Activated CD4-positive, alpha-beta T cell treated with anti-CD3 and anti-CD28 coated beads for 1 hour (primary cell): Measurements from ENCODE around the gene IFIT1.
"Not testable (repeated sequence)": the region's sequence is repeated elsewhere in the genome, so short reads cannot be mapped to it uniquely, and the experiment has no call there.

ENCODE experiments used
- DNase-seq: peaks from one replicate; pipeline ENCODE4 v3.0.0-alpha.2; 2020

Gene IFIT1, protein sequence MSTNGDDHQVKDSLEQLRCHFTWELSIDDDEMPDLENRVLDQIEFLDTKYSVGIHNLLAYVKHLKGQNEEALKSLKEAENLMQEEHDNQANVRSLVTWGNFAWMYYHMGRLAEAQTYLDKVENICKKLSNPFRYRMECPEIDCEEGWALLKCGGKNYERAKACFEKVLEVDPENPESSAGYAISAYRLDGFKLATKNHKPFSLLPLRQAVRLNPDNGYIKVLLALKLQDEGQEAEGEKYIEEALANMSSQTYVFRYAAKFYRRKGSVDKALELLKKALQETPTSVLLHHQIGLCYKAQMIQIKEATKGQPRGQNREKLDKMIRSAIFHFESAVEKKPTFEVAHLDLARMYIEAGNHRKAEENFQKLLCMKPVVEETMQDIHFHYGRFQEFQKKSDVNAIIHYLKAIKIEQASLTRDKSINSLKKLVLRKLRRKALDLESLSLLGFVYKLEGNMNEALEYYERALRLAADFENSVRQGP

DNA sequence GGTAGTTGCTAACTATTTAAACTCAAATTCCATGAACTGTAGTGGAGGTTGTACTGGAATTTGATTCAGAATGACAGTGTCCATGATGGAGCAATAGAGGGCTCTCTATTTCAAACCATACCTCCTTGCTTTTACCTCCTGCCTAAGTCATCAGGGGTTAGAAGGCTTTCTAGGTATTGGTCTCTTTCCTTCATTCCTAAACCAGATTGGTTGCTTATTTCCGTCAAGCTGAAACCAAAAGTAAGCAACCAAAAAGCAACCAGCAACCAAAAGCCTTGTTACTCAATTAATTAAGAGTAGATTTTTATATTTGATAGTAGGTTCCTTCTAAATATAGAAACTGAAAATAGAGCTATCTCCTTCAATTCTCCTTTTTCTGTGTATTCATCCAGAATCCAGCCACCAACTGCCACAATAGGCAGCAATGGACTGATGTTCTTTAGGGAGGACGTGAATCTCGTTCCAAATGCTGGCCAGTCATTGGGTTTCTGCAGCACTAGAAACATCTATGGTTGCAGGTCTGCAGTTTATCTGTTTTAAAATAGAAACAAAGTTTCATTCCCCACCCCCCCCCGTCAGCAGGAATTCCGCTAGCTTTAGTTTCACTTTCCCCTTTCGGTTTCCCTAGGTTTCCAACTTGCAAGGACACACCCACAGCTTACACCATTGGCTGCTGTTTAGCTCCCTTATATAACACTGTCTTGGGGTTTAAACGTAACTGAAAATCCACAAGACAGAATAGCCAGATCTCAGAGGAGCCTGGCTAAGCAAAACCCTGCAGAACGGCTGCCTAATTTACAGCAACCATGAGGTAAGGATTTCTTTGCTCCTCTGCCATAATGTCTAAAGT lies at the start of gene IFIT1:
TSS of gene IFIT1 (plus strand) at position 717 of the 850 bp plus-strand sequence. CDS start at position 807, 90 bp downstream.
- DNase-seq: peak; percentile 43

- no peak for DNase-seq
Observed at GRCh38 chr10:89343089-89343767, 49.2 kb upstream of the IFIT1 start.

GRCh38 chr10:89344156-89344555 lies 48.3 kb upstream of the IFIT1 start:
- DNase-seq: no peak

GRCh38 chr10:89345367-89346000 lies 46.9 kb upstream of the IFIT1 start:
- no peak for DNase-seq

DNA sequence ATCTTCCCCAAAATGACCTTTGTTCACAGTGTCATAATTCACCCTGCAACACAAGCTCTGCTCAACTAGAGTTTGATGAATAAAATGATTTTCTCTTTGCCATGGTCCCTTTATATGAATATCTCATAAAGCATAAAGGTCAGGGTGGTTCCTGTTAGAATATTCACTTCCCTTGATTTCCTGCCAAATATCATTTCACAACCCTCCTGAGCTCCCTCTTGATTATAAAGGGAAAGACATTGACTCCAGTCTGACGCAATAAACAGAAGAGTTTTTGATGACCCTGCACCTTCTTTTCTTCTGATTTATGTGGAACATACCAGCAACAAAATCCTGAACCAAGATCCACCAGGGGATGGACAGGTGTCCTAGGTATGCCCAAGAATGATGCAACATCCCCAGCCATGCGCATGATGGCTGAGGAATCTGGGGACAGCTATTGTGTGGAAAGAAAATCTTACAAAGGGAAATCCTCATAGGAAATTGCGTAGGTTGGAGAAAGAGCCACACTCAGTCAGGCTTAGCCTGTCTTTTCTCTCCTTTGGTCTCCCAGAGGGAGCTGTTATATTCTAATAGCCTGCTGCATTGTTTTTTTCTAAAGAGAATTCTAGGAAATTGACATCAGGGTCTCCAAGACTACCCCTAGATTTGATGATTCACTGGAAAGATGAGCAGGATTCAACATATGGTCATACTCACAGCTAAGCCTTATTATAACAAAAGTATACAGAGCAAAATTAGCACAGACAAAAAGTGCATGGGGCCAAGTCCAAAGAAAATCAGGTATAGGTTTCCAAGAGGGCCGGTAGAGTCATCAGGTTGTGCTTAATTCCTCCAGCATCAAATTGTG lies 45.8 kb upstream of the IFIT1 start:
- DNase-seq: no peak

DNA sequence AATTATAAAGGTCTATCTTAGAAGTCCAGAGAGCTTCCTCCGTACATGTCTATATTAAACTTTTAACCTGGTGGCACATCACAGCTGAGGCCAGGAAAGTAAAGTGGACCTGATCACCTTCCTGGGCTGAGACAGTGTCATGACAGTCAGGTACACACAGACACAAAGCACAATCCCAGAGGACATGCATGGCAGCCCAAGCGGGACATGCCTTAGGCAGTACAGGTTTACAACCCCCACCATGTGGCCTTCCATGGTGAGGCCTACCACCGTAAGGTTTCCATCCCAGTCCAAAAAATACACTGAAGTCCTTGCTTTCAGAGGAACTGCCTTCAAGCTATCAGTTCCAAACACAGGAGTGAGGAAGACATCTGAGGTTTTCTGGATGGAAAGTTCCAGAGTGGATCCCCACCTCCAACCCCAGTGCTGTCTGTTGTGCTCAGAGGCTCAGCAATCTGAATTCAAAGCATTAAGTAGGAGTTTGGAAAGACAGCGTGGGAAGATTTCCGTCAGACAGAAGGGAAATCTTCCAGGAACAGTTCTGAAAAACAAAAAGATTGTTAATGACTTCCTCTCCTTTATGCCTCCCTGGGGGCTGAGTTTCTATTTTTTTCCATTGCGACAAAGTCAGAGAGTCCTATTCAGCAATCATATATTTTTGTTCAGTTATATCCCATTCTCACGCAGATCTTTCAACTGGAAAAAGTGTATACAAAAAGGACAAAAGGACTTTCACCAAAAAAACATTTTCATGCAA lies 44.5 kb upstream of the IFIT1 start:
- no peak for DNase-seq

GRCh38 chr10:89348481-89348880 lies 43.9 kb upstream of the IFIT1 start:
- DNase-seq: no peak

DNA sequence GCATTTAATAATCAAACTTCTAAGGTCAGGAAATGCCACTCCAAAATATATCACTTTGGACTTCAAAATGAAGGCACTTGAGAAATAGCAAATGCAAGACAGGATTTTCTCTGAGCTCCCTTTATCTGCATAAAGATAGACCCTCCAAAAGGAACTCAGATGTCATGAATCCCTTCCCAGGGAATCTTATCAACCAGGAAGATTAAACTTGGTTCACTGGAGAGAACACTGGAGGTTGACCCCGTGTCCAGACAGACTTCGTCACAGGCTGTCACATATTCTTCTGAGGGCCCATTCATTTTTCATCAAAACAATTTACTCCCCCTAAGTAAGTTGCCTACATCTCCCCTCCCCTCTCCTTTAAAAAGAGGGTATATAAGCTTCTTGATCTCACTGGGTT lies 43.4 kb upstream of the IFIT1 start:
- DNase-seq: no peak

DNA sequence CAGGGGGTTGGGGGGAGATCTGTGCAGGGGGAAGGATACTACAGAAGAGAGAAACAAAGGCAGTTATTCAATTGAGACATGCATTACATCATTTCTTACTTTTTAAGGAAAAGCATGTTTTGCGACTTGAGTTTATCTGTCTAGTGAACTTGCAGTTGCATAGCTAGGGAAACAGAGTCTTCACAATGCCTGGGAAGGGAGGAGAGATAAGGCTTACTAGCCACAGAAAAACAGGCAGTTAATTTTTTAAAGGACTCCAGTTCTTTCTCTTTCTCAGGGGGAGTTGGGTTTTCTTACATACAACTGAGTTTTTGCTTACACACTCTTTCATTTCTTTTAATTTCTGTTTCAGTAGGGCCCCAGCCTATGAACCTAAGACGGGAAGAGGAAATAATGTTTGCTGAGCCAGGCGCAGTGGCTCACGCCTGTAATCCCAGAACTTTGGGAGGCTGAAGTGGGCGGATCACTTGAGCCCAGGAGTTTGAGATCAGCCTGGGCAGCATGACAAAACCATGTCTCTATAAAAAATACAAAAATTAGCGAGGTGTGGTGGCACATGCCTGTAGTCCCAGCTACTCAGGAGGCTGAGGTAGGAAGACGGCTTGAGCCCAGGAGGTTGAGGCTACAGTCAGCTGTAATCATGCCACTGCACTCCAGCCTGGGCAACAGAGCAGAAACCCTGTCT lies 41.6 kb upstream of the IFIT1 start:
- DNase-seq: not testable (repeated sequence)

DNA sequence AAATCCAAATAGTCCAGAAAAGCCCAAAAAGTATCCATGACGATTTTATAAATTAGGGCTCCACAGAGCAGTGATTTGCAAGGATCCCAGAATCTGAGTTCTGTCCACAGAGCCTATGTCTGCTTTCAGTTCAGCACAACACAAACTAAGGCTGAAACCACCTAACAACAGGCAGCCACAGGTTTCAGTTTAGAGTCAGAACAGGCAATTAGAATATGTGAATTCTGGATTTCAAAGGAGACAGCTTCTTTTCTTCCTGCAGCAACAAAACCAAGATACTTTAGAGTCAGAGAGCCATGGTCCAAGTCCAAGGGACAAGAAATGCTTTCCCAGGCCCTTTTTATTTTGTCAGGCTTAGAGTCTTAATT lies 41.0 kb upstream of the IFIT1 start:
- no peak for DNase-seq

DNA sequence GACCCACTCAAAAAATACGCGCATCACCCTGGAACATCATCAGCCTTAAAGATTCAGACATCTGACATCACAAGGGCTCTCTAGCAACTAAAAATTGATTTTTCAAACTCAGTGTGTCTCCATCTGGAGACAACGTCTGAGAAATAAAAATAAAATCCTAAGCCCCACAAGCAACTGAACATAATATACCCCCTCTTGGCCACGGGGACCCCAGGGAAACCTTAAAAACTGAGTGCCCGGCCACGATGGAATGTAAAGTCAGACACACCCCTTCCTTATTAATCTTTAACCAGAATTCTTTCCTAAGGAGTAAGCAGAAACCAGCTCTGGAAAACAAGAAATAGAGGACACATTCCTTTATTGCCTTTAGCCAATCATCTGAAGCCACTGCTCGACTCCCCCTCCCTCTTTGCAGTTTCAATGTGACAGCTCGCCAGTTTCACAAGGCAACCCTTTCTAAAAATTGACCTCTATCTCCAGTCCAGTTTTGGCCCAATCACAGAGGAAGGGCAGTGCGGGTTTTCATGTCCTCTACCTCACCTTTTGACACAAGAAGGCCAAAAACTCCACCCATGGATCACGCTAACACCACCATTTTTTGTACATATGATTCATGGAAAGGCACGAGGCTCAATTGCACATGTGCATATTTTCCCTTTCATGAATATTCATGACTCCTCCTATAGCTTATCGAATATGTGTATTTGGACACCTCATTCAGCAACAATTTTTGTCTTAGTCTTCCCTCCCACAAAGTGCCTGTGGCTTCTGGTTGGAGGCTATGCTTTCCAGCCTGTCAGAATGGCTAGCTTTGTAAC lies 40.4 kb upstream of the IFIT1 start:
- DNase-seq: no peak

- no peak for DNase-seq
Observed at GRCh38 chr10:89352802-89353201, 39.6 kb upstream of the IFIT1 start.

- DNase-seq: no peak
Observed at GRCh38 chr10:89355394-89355931, 37.0 kb upstream of the IFIT1 start.

DNA sequence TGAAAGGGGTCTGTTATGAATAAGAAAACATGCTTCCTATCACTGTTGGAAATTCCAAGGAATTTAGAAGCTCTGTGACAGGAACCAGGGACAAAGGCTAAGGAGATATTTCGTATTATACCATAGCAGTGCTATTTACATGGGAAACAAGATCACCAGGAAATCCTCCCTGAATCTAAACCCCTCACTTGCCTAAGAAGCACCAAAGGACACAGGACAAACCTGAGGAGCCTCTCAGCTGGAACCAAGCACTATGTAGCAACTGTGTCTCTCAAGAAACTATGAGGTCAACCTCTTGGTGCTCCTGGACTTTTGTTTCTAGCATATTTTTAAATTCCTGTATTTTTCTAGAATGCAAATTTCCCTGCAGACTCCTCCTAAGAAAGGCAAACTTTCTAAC lies 35.3 kb upstream of the IFIT1 start:
- no peak for DNase-seq

DNA sequence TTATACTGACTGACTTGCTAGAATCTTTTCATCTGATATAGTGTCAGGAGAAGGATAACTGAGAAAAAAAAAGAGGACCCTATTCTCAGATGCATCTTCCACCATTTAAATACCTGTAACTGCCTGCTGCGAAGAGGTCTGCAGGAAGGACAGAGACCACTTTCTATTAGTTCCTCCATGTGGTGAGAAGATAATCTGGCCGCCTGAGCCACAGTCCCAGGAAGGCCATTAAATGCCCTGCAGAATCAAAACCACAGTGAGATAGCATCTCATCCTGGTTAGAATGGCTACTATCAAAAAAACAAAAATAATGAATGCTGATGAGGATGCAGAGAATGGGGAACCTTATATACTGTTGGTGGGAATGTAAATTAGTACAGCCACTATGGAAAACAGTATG lies 34.4 kb upstream of the IFIT1 start:
- DNase-seq: no peak

- no peak for DNase-seq
Observed at GRCh38 chr10:89360157-89360556, 32.3 kb upstream of the IFIT1 start.

- DNase-seq: no peak
Observed at GRCh38 chr10:89362929-89363328, 29.5 kb upstream of the IFIT1 start.

DNA sequence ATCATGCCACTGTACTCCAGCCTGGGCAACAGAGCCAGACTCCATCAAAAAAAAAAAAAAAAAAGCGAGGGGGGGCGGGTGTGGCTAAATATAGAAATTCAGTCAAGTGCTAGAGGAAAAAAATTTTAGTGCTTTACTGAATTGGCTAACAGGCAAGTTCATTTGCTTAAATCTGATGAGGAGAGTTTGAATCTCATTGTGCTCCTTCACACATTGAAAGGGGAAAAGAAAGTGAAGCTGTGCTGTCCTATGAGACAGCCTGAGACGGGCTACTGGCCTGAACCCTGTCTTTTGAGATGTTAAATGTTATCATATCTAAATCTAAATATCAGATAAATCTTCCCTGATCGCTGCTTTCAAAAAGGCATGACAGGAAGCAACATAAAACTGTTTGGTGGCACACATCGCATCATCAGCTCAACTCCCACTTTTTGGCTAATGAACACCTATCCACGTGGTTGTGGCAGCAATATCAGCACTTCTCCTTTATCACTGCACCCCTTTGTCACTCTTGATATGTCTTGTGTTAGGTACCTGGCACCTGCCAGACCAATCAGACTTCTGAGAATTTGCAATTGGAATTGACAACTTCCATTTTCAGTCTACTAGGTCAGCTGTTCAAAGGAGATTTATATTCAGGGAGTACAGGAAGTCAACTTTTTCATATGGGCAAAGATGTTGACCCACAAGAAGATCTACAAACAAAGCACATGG lies 28.5 kb upstream of the IFIT1 start:
- DNase-seq: no peak

- DNase-seq: no peak
Observed at GRCh38 chr10:89364531-89364930, 27.9 kb upstream of the IFIT1 start.
